GM10847 (cell line): ENCODE results near the gene TMEM8B.

Experiments used
- POLR2A ChIP-seq: IDR thresholded peaks from 2 replicates; pipeline ENCODE4 v1.6.1; 2011; ENCODE audit not compliant: insufficient read length; ENCODE audit errors: extremely low read depth

TMEM8B gene

DNA sequence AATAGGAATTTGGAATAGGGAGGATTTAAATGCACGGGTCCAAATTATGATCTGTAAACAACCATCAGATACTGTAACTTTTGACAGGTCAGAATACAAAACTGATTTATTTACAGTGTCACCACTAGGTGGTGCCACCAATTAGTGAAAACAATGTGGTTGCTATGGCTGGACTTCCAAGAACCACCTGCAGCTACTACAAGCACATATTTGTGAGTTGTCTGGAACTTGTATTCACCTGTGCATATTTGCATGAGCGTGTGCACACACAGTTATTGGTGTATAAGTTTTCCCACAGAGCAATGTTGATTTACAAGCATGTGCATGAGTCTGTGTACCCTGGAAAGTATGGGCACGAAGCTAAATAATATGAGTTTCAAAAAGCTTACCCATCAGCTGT is 74.0 kb downstream of the TMEM8B start:
- no peak for TF ChIP-seq POLR2A

DNA sequence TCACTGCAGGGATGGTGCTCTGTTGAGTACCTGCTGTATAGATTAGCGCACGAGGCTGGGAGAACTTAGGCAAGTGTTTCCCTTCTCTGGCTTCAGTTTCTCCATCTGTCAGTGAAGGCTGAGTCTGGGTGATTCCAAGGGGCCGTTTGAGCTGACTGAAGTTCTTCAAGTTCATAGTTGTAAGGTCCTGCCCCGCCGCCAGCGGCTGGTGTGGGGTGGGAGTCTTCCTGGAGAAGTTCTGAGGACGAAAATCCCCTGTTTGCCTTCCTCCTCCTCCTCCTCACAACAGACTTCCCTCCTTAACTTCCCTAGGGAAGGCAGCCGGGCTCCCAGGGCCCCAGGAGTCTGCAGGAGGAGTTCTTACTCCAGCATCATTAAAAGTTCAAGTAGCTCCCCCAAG is 75.3 kb downstream of the TMEM8B start:
- no peak for TF ChIP-seq POLR2A

DNA sequence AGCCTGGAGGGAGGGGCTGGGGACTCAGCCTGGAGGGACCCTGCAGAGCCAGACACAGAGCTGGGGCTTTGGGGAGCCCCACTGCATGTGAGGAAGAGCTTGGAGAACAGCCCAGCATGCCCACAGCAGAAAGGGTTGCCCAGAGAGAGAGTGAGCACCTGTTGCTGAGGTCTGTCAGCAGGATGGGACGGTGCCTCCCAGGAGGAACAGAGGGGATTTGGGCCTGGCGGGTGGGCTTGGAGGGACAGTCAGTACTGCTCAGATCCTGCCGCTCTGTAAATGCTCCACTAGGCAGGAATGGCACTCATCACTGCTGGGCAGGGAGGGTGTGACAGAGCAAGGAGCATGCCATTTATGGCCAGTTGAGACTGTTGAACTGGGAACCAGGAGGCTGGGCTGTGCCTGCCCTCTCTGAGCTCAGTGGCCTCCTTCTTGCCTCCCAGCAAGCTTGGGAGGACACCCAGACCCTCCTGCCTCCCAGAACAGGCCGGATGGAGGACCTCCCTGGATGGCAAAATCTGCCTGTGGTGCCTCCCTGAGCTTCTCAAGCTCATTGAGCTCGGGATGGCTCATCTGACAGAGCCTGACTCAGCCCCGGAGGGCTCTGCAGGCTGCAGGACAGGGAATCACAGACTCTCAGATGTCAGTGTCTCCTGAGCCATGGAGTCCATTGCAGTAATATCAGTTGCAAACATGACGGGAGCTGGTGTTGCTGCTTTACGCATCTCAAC is 76.2 kb downstream of the TMEM8B start:
- TF ChIP-seq POLR2A: no peak

DNA sequence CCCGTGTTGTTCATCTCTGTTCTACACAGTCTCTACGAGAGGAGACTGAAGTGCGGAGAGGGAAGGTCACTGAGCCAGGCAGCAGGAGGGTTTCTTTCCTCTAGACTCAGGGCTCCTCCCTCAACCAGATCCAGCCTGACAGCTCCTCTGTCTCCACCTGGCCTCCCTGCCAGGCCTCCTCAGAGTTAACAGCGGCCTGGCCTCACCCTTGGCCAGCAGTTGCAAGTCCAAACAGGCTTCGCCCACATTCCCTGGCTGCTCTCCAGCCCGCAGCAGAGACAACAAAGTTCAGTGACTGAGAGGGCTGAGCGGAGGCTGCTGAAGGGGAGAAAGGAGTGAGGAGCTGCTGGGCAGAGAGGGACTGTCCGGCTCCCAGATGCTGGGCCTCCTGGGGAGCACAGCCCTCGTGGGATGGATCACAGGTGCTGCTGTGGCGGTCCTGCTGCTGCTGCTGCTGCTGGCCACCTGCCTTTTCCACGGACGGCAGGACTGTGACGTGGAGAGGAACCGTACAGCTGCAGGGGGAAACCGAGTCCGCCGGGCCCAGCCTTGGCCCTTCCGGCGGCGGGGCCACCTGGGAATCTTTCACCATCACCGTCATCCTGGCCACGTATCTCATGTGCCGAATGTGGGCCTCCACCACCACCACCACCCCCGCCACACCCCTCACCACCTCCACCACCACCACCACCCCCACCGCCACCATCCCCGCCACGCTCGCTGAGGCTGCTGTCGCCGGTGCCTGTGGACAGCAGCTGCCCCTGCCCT is 77.1 kb downstream of the TMEM8B start, which contains the start of gene HRCT1:
Gene HRCT1, plus strand, starts transcription at position 291 of the 768 bp plus-strand sequence. Its CDS starts 86 bp downstream, at position 377.
- no peak for TF ChIP-seq POLR2A

DNA sequence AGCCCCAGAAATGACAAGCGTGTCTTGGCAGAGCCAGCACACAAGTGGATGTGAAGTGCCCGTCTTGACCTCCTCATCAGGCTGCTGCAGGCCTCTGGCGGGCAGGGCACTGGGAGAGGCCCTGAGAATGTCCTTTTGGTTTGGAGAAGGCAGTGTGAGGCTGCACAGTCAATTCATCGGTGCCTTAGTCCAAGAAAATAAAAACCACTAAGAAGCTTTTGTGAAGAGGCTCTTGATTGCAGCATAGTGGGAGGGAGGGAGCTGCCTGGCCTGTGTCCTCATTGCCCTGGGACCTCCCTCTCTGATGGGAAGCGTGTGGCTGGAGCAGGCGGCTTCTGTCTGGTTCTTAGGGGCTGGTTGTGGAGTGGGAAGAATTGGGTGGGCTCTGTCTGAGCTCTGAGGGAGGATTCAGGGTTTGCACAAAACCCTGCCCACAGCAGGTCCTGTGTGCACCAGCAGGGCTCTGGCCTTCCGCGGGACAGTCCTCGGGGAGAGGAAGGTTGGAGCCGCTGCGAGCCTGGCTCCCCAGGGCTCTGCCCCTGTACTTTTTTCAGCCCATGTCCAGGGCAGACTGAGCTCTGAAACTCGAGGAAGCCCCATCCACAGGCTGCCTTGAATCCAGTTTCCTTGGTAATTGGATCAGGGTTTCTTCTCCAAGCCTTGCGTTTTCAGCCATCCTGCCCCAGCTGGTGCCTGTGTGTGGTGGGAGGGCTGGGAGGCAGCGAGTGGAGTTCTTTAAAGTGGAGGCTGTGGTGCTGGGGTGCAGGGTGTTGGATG is 78.1 kb downstream of the TMEM8B start:
- TF ChIP-seq POLR2A: no peak

DNA sequence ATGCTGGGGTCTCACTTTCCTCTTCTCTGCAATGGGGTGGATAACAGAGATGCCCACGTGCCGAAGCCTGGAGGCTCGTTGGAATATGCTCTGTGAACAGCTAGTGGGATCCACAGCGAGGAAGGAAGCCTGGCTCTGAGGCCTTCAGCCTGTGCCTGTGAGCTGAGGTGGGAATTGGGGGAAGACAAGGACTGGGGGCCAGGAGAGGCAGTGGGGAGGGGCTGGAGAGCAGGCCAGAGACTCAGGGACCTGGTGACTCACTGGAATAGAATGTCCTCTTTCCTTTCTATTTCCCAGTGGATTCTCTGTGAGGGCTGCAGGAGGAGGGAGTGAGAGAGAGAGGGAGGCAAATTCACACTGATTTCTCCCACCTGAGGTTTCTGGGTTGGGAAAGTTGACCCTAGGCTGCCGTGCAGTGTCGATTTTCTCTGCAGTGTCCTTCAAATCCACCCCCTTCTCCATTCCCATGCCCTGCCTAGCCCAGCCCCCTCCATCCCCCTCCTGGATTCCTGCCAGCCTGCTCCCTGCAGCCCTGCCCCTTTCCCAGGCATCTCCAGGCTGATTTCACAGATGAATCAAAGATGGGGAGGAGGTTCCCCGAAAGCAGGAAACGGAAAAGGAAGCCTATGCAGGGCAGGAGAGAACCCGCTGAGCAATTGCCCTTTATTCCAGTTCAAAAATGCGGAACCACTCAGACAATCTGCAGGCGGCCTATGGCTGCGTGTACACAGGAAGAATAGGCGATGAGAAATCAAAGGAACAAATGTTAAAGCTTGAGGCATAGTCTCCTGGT is 78.9 kb downstream of the TMEM8B start:
- TF ChIP-seq POLR2A: no peak

DNA sequence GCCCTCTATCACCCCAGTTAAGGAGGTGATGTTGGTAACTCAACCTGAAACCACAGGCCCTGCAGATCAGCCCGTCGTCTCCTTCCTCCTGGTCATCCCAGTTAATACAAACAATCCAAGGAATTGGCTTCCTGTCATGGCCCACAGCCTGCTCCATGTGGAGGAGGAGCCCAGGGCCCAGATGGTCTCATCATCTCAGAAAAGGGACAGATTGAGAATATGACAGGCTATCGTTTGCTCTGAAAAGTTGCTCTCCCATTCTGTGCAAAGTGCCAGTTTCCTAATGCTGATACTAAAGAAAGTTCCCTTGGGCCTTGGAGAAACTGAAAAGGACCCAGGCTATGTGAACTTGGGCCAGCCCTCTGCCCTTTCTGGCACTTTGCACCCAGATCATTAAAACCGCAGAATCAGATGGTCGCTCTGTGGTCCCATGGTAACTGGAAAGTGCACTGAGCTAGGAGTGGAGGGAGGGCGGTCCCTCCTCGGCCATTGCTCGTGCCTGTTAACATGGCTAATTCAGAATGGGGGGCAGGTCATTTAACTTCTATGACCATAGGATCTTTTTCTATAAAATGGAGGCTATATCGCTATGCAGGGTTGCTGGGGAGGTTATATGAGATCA is 79.6 kb downstream of the TMEM8B start:
- TF ChIP-seq POLR2A: no peak

DNA sequence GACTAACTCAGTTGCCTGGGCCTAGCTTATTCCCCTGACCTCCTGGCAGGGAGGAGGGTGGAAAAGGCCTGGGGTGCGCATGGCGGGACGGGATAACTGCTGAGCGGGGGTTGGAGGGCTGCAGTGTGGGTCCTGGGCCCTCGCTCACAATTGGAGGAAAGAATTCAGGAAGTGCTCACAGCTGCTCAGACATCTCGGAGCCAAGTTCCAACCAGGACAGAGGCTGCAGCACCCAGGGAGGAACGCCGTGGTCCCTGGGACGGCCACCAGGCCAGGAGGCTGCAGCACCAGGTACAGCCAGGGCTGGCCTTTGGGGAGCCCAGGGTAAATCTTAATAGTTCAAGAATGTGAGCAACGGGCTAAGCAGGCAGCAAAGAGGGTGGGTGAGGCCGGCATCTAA is 80.2 kb downstream of the TMEM8B start, which contains the start of gene SPAAR:
Gene SPAAR, plus strand, starts transcription at position 217 of the 400 bp plus-strand sequence. CDS start 974 bp downstream, outside the sequence.
- TF ChIP-seq POLR2A: no peak

DNA sequence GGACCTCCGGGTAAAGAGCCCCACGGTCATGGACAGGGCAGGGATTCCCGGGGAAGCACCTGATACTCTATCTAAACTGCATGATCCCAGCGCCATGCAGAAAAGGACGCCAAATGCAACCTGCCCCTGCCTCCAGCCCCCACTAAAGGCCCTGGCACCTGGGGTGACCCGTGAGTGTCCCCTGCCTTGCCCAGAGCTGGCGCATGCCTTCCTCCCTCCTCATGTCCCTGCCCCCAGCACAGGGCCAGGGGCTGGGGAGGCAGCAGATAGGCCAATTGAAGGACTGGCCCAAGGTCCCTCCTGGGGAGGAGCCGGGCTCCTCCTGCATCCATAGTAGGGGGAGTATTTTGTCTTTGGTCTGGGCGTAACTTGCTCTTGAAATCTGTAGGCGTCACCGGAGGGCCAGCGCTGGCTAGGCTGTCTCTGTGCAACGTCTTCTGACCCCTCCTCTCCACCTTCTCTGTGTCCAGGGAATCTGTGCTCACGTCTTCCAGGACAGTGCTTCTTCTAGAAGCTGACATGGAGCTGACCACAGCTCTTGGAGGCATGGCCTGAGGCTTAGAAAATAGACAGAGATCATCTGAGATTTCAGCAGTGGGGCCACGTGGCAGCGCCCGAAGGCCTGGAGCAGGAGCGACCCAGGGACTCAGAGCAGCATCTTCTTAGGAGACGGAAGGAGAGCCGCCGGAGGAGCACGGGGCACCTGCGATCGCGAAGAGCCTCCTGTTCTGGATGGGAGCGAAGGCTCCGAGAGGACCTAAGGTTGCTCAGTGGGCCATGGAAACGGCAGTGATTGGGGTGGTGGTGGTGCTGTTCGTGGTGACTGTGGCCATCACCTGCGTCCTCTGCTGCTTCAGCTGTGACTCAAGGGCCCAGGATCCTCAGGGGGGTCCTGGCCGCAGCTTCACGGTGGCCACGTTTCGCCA is 80.9 kb downstream of the TMEM8B start:
- TF ChIP-seq POLR2A: no peak

DNA sequence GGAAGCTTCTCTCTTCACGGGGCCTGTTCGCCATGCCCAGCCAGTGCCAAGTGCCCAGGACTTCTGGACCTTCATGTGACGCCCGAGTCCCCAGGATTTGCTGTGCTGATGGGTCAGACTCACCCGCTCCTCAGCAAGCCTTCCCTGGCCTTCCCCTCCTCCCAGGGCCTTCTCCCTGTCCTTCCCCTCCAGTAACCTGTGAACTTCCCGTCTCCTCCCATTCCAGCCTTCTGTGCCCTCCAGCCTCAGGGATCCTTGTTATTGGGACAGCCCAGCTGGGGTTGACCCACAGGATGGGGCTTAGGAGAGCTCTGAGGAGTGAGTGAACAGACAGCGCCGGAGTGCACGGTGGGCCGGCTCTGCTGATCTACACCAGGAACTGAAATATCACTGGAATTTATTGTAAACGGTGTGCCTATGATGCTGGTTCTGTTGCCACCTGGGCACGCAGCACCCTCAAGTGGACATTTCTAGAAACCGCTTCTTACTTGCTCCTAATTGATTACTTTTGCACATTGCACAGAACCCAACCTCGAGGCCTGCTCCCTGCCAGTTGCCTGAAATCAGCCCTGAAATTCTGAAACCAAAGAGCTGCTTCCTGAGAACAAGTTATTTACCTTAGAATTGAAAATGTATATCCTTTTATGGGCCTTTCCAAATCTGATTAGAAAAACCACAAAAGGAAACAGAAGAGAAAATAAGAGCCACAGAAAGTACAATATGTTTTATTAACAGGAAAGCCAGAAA is 81.8 kb downstream of the TMEM8B start:
- TF ChIP-seq POLR2A: no peak

DNA sequence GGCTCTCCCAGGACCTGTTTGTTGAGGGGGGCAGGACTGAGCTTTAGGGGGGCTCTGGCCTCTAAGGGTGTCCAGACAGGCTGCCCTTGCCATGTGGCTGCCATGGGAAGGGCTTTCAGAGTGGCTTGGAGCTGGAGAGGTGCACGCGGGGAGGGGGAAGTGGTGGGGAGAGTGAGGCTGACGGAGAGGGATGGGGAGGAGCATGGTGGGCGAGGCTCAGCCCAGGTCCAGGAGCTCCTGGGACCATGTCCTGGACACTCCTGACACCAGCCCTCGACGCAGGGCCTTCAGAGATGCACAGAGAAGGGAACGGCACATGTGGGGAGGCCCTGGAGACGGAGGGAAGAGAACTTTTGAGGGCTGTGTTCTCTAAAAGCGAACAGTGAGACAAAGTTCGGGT is 82.7 kb downstream of the TMEM8B start:
- no peak for TF ChIP-seq POLR2A

DNA sequence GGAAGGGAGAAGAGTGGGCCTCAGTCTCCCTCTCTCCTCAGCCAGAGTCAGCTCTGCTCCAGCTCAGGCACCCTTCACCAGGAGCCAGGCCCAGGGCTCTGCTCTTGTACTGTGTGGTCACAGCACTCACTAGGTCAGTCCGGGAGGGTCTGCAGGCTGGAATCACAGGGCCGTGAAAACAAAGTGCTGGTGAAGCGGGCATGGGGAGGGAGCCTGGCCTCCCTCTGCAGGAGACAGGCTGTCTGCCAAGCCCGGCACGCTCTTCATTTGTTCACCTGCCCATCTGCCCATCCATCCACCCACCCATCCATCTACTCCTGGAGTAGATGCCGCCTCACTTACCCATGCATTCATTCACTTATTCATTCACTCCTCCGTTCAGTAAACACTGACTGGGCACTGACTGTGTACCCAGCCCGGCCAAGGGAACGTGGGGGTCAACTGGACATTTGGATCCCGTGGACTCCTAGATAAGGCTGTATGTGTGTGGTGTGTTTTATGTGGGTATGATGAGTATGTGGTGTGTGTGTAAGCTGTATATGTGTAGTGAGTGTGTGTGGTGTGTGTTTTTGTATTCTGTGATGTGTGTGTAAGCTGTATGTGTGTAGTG is 83.9 kb downstream of the TMEM8B start:
- TF ChIP-seq POLR2A: no peak
